GM23248 (cell line): ENCODE measurements around the gene SALL4. TPM values are rescaled to one million over a fixed set of nuclear protein-coding genes. Genes with fewer than 3 reads are reported as not detected.

Source experiments
- DNase-seq: peaks from one replicate; pipeline ENCODE4 v3.0.0-alpha.2; 2015
- H2AFZ ChIP-seq: fragments of 200-600 bp; sonication (generic); 2 replicates; pipeline ENCODE4 v1.6.1; 2016; ENCODE audit warnings: antibody characterized with exemption
- H3F3A ChIP-seq: fragments of 200-600 bp; sonication (generic); 2 replicates; pipeline ENCODE4 v1.6.1; 2016; ENCODE audit warnings: mild to moderate bottlenecking, antibody characterized with exemption, mixed run types; ENCODE audit not compliant: insufficient read depth
- H3K27ac ChIP-seq: fragments of 200-600 bp; sonication (generic); 2 replicates; pipeline ENCODE4 v1.5.1; 2016; ENCODE audit warnings: mild to moderate bottlenecking
- H3K27me3 ChIP-seq: fragments of 200-600 bp; sonication (generic); replicated peaks from 2 replicates; pipeline ENCODE4 v1.6.1; 2016; ENCODE audit warnings: mild to moderate bottlenecking; ENCODE audit not compliant: insufficient read depth
- H3K36me3 ChIP-seq: fragments of 200-600 bp; sonication (generic); 2 replicates; pipeline ENCODE4 v1.6.1; 2016; ENCODE audit warnings: low read depth, mild to moderate bottlenecking
- H3K4me1 ChIP-seq: fragments of 200-600 bp; sonication (generic); 2 replicates; pipeline ENCODE4 v1.6.1; 2016; ENCODE audit warnings: mild to moderate bottlenecking; ENCODE audit not compliant: insufficient read depth
- H3K4me2 ChIP-seq: fragments of 200-600 bp; sonication (generic); one replicate; pipeline ENCODE4 v1.6.1; 2016; ENCODE audit warnings: mild to moderate bottlenecking; ENCODE audit not compliant: unreplicated experiment
- H3K4me3 ChIP-seq: fragments of 200-600 bp; sonication (generic); 2 replicates; pipeline ENCODE4 v1.5.1; 2016; ENCODE audit warnings: mild to moderate bottlenecking
- H3K79me2 ChIP-seq: fragments of 200-600 bp; sonication (generic); 2 replicates; pipeline ENCODE4 v1.6.1; 2016; ENCODE audit warnings: mild to moderate bottlenecking; ENCODE audit not compliant: insufficient read depth
- H3K9ac ChIP-seq: fragments of 200-600 bp; sonication (generic); 2 replicates; pipeline ENCODE4 v1.6.1; 2016; ENCODE audit warnings: mild to moderate bottlenecking
- H3K9me2 ChIP-seq: fragments of 200-600 bp; sonication (generic); 2 replicates; pipeline ENCODE4 v1.6.1; 2016; ENCODE audit warnings: mixed run types, mild to moderate bottlenecking, moderate library complexity; ENCODE audit not compliant: insufficient read depth
- H3K9me3 ChIP-seq: fragments of 200-600 bp; sonication (generic); one replicate; pipeline ENCODE4 v1.6.1; 2017; ENCODE audit warnings: low read depth
- H4K20me1 ChIP-seq: fragments of 200-600 bp; sonication (generic); 2 replicates; pipeline ENCODE4 v1.6.0; 2016; ENCODE audit not compliant: insufficient read depth
- EZH2 ChIP-seq: fragments of 200-600 bp; sonication (generic); IDR thresholded peaks from 2 replicates; pipeline ENCODE4 v1.6.1; 2018; ENCODE audit warnings: antibody characterized with exemption, mild to moderate bottlenecking; ENCODE audit not compliant: insufficient read depth, poor library complexity, severe bottlenecking
- EZH2phosphoT487 ChIP-seq: fragments of 200-600 bp; sonication (generic); IDR thresholded peaks from 2 replicates; pipeline ENCODE4 v1.6.1; 2018; ENCODE audit warnings: antibody characterized with exemption, moderate library complexity, mild to moderate bottlenecking, low read depth; ENCODE audit not compliant: insufficient read depth
- WGBS, 2 experiments: methylation state at CpG; one replicate each; pipeline ENCODE4 v1.1.6; 2015 to 2017; ENCODE audit warnings: low lambda C conversion rate in 2 of 2, low coverage in 1 of 2; ENCODE audit errors: missing lambda C conversion rate in 2 of 2; 5-methylcytosine and 5-hydroxymethylcytosine counted together
- in situ Hi-C: fragments of 300-500 bp; cut with MboI; formaldehyde crosslinking; loops from 2 replicates; pipeline ENCODE4 v1.15.0; 2020
- polyA plus RNA-seq: library from polyadenylated mRNA; unstranded; fragments of >200 nt; fragmentation: Nextera tagmentation; extraction: Ambion mirVana; gene quantifications from 2 replicates; pipeline ENCODE4 v1.2.1, GENCODE V29; 2016
- total RNA-seq: library from RNA; depleted of rRNA; stranded (reverse); fragments of >200 nt; shearing (Covaris generic); gene quantifications from 2 replicates; pipeline ENCODE4 v1.2.3, GENCODE V29; 2014

The SALL4 gene
- total and polyA plus RNA-seq, 2 experiments from 2014 or later = not detected

- Histone ChIP-seq H3K9ac (no peak overlapping the region), H4K20me1 (no peaks in the 10 kb centered on the region), H3K27ac (no peak overlapping the region), H3K9me3 (no peaks in the 10 kb centered on the region), H3K9me2 (no peaks in the 10 kb centered on the region), H3F3A (no peaks in the 10 kb centered on the region), H2AFZ (no peak overlapping the region), H3K79me2 (no peaks in the 10 kb centered on the region), H3K27me3 (0 out of 2 replicates have a peak, but pooled peaks cover 15% of the 10 kb centered on the region), H3K4me2 (no peak overlapping the region), H3K4me3 (no peak overlapping the region), H3K4me1 (no peaks in the 10 kb centered on the region), H3K36me3 (no peaks in the 10 kb centered on the region)
- WGBS, 2 experiments = 68 to 73% methylated on average over 4 of the region's 4 CpGs
- DNase-seq = no peak
- in situ Hi-C loops = no loop called here
- no peak for TF ChIP-seq EZH2phosphoT487
- no peak for TF ChIP-seq EZH2
Observed at GRCh38 chr20:51812861-51813260, 10.5 kb upstream of the SALL4 start.

DNA sequence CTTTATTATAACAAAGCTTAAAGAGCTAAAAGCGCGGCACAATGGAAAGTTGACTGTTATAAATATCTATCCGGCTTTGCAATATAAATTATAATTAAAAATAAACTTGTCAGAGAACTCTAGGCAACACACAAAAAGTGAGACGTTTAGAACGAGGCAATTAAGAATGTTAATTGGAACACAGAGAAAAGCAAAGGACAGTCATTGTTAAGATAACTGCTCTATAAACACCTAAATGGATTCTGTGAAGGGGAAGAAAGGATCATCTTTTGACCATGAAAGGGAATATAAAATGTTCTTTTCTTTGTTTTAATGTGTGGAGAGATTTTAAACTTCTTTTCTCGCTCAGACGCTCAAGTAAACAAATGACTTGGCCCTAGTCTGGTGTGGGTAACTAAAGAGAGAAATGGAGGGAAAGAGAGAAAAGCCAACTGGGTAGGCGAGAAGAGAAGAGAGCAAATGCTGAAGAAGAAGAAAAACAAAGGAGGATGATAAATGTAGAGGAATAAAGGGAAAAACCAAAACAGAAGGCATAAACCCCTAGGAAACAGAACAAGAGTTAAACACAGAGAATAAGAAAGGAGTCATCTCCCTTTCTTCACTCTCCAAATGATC, 9.3 kb upstream of the SALL4 start:
- Histone ChIP-seq H2AFZ (no peak overlapping the region), H3K4me2 (no peak overlapping the region), H3K79me2 (no peaks in the 10 kb centered on the region), H3K27ac (no peak overlapping the region), H3F3A (no peaks in the 10 kb centered on the region), H3K9me2 (no peaks in the 10 kb centered on the region), H3K4me3 (no peak overlapping the region), H4K20me1 (no peaks in the 10 kb centered on the region), H3K36me3 (no peaks in the 10 kb centered on the region), H3K27me3 (0 out of 2 replicates have a peak, but pooled peaks cover 12% of the 10 kb centered on the region), H3K4me1 (no peaks in the 10 kb centered on the region), H3K9ac (no peak overlapping the region), H3K9me3 (no peaks in the 10 kb centered on the region)
- DNase-seq = no peak
- no peak for TF ChIP-seq EZH2phosphoT487
- no peak for TF ChIP-seq EZH2
- WGBS, 2 experiments = 77% methylated on average over 8 of the region's 8 CpGs
- in situ Hi-C loops = no loop called here

DNA sequence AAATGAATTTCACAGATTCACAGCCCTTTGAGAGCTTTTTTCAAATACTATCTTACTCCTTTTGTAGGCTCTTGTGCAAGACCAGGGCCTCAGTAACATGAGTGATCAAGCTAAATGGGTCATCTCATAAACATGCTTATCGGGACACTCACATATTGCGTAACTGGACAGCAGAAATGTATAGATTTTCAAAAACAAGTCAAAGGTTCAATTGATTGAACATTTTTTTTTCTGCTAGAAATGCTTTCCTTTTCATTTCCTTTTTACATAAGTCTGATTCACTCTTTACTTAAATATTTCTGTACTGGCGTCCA, 8.7 kb upstream of the SALL4 start:
- Histone ChIP-seq H3K79me2 (no peaks in the 10 kb centered on the region), H3F3A (no peaks in the 10 kb centered on the region), H3K9me3 (no peaks in the 10 kb centered on the region), H3K4me2 (no peak overlapping the region), H2AFZ (no peak overlapping the region), H3K27ac (no peak overlapping the region), H3K9ac (no peak overlapping the region), H3K4me1 (no peaks in the 10 kb centered on the region), H3K27me3 (0 out of 2 replicates have a peak, but pooled peaks cover 10% of the 10 kb centered on the region), H3K9me2 (no peaks in the 10 kb centered on the region), H4K20me1 (no peaks in the 10 kb centered on the region), H3K4me3 (no peak overlapping the region), H3K36me3 (no peaks in the 10 kb centered on the region)
- WGBS, 2 experiments = 68 to 71% methylated on average over 3 of the region's 3 CpGs
- in situ Hi-C loops = no loop called here
- DNase-seq = peak; percentile 47
- TF ChIP-seq EZH2phosphoT487 (no peak), EZH2 (no peak)

DNA sequence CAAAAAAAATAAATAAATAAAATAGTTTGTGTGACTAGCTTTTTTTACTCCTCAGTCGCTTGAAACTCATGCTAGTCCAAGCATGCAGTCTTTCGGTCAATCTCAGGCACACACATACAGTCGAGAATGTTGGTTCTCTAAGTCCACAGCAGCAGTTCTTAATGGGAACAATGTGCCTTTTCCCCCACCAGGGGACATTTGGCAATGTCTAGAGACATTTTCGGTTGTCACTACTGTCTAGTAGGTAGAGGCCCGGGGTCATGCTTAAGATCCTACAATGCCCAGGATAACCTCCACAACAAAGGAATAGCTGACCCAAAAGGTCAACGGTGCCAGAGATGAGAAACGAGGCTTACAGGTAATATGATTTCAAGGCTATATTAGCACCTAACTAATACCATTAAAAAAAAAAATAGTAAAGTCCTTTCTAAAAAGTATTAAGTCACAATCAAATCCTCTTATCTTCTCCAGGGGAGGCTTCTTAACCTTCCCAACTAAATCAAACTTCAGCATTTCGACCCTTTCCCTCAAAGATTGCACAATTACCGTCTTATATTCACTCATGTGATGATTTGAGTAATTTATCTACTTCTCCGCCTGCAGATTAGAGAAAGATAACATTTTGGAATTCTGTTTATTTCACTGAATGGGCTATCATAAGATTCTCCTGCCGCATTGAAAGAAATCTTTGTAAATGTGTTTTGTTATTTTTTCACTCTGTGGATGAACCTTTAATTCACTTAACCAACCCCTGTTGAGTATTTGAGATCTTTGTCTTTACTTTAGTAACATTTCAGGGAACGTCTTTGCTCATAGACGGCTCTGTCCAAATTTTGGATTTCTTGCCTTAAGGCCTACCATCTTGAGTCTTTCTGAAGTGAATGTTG, 8.1 kb upstream of the SALL4 start:
- H3K79me2 ChIP-seq = no peaks in the 10 kb centered on the region
- H3K9ac ChIP-seq = no peak overlapping the region
- no peak overlapping the region for H3K4me2 ChIP-seq
- no peak overlapping the region for H3K27ac ChIP-seq
- H4K20me1 ChIP-seq = no peaks in the 10 kb centered on the region
- no peak for DNase-seq
- no peaks in the 10 kb centered on the region for H3K4me1 ChIP-seq
- 91 to 92% methylated on average over 13 of the region's 13 CpGs for WGBS, 2 experiments
- H3K4me3 ChIP-seq = no peak overlapping the region
- no peaks in the 10 kb centered on the region for H3K9me2 ChIP-seq
- H3K36me3 ChIP-seq = no peaks in the 10 kb centered on the region
- no peaks in the 10 kb centered on the region for H3F3A ChIP-seq
- H2AFZ ChIP-seq = no peak overlapping the region
- in situ Hi-C loops = no loop called here
- no peaks in the 10 kb centered on the region for H3K9me3 ChIP-seq
- 0 out of 2 replicates have a peak, but pooled peaks cover 10% of the 10 kb centered on the region for H3K27me3 ChIP-seq
- no peak for TF ChIP-seq EZH2phosphoT487
- TF ChIP-seq EZH2 = no peak
